Fibroblast of lung (primary cell): ENCODE measurements around the gene CTBS.

Source experiments
- EZH2 ChIP-seq: IDR thresholded peaks from 2 replicates; pipeline ENCODE4 v1.5.1; 2012; ENCODE audit warnings: low read length, control low read depth, mild to moderate bottlenecking; ENCODE audit errors: missing control alignments
- TF ChIP-seq, protein P1 (sequence below), 2 donors: IDR thresholded peaks in 1 of 2; conservative IDR thresholded peaks in 1 of 2; 1 replicate in 1 of 2; 2 replicates in 1 of 2; pipeline ENCODE4 v1.5.1; 2011 to 2012; ENCODE audit warnings: low read length in 2 of 2, control low read depth in 1 of 2, inconsistent platforms in 1 of 2, low read depth in 1 of 2, mild to moderate bottlenecking in 1 of 2

GRCh38 chr1:84615790-84616189 lies 41.5 kb upstream of the CTBS start:
- TF ChIP-seq, protein P1, sequence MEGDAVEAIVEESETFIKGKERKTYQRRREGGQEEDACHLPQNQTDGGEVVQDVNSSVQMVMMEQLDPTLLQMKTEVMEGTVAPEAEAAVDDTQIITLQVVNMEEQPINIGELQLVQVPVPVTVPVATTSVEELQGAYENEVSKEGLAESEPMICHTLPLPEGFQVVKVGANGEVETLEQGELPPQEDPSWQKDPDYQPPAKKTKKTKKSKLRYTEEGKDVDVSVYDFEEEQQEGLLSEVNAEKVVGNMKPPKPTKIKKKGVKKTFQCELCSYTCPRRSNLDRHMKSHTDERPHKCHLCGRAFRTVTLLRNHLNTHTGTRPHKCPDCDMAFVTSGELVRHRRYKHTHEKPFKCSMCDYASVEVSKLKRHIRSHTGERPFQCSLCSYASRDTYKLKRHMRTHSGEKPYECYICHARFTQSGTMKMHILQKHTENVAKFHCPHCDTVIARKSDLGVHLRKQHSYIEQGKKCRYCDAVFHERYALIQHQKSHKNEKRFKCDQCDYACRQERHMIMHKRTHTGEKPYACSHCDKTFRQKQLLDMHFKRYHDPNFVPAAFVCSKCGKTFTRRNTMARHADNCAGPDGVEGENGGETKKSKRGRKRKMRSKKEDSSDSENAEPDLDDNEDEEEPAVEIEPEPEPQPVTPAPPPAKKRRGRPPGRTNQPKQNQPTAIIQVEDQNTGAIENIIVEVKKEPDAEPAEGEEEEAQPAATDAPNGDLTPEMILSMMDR (conservative IDR thresholded peaks at IDR 0.05 in 1 of 2, IDR thresholded peaks at IDR 0.05 in 1 of 2; ENCODE audit: low read depth in 1 of 2, low read length in 2 of 2): no peak
- TF ChIP-seq EZH2: no peak
